Measurements from ENCODE around the gene CLPX.
"Not testable (repeated sequence)": the region's sequence is repeated elsewhere in the genome, so short reads cannot be mapped to it uniquely, and the experiment has no call there.

Gene CLPX

DNA sequence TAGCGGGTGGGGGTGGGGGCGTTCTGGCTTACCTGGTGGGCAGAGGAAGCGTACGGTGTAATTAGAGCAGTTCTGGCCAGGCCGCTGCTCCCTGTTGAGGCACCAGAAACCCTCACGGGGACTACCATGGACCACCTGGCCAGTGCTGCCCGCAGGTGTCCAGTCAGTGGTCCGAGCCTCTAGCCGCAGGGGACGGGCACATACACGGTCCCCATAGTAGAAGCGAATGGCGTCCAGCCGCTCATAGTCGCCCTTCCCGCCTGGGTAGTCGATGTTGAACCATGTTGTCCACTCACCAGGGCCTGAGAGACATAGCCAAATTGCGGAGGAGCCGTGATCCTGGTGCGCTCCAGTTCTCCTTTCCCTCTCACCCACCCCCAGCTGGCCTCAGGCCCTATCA, 21.6 kb upstream of the CLPX start:
- no peak overlapping the region for H3K4me3 ChIP-seq (ENCODE audit: low read depth, low read length)

DNA sequence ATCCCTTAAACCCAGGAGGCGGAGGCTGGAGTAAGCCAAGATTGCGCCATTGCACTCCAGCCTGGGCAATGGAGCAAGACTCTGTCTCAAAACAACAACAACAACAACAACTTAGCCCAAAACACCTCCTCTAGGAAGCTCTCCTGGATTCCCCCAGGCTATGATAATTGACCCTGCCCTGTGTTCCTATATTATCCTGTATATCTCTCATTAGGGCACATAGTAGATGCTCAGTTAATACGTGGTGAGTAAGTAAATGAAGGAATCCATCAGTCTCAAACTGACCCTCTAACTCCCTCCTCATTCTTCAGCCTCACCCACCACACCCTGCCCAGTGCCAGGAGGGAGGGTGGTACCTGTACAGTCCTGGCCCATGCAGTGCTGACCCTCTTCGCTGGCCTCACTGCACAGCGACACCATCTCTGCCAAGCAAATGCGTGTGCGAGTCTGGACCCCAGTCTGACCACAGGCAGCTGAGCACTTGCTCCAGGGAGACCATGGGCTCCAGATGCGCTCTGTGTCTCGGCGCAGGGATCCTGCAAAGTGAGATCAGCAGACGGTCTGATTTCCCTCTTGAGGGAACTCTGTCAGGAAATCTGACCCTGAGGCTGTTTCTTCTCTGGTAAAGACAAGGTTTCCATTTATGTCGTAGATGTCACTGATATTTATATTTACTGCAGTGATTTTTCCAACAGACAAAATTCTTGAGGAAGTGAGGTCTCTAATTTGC, 20.0 kb upstream of the CLPX start:
- H3K4me3 ChIP-seq (ENCODE audit: low read depth, low read length): no peak overlapping the region

DNA sequence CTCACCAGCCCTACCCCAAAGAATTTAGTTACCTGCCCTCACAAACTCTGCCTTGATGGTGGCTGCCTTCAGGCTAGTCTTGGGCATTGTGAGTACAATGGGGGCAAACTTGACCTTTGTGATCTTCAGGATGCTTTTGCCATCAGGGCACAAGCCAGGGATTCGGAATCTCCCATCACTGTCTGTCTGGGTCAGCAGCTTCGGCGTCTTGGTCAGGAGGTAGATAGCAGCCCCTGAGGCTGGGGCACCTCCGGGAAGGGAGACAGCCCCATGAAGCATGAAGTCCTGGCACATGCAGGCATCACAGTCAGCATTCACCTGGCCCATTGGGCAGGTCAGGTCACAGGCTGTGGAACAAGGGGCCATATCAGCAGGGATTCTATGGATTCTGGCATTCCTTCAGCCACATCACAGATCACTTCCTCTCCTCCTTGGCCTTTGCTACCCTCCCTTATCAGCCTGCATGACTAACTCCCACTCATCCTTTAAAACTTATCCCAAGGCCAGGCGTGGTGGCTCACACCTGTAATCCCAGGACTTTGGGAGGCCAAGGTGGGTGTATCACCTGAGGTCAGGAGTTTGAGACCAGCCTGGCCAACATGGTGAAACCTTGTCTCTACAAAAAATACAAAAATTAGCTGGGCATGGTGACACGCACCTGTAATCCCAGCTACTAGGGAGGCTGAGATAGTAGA, 19.2 kb upstream of the CLPX start:
- H3K4me3 ChIP-seq (ENCODE audit: low read depth, low read length): no peak overlapping the region

DNA sequence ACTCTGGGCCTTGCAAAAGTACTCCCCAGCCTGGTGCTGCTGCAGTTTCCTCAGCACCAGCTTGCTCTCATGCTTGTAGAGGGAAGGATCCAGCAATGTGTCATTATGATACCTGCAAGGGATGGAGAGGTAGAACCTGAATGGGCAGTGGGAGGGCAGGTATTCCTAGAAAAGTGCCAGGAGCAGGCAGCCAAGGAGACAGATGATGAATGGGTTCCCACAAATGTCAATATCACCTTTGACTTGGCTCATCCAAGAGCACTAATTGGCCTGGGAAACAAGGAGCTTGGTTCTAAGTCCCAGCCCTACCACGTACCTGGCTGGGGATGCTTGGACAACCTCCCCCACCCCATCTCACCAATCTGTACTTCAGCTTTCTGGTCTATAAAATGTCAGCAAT, 16.8 kb upstream of the CLPX start:
- no peak overlapping the region for H3K4me3 ChIP-seq (ENCODE audit: low read depth, low read length)

GRCh38 chr15:65198571-65198970, 13.4 kb upstream of the CLPX start:
- H3K4me3 ChIP-seq (ENCODE audit: low read depth, low read length): no peak overlapping the region

DNA sequence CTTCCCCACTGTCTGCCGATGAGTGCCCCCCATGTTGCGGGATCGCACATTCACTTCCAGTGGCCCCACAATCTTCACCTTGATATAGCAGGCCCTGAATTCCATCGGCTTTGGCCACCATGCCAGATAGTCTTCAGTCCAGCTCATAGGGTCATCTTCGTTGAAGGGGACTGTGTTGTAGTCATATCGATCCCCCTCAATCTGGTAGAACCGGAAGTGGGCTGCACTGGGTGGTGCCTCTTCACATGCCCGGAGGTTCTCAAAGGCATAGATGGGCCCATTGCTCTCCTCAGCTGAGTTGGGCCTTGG, 12.1 kb upstream of the CLPX start:
- H3K4me3 ChIP-seq (ENCODE audit: low read depth, low read length): no peak overlapping the region

GRCh38 chr15:65196637-65197336, 11.6 kb upstream of the CLPX start:
- H3K4me3 ChIP-seq (ENCODE audit: low read depth, low read length): no peak overlapping the region

GRCh38 chr15:65195548-65195923, 10.4 kb upstream of the CLPX start:
- no peak overlapping the region for H3K4me3 ChIP-seq (ENCODE audit: low read depth, low read length)

- H3K4me3 ChIP-seq (ENCODE audit: low read depth, low read length): no peak overlapping the region
These were observed 9.8 kb upstream of the CLPX start for GRCh38 chr15:65194826-65195547.

DNA sequence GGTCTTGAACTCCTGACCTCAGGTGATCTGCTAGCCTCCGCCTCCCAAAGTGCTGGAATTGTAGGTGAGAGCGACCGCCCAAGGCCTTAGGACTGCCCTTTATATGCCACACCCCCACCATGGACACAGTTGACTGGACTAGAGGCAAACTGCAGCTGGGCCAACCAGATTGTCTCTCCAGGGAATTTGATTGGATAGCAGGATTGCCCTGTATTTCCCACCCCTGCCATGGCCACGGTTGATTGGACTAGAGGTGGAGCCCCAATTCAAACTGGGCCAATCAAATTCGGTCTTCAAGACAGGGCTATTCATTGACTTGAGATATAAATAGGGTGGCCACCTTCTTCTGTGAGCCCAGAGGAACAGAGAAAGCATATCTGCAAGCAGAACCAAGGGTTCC, 6.9 kb upstream of the CLPX start:
- H3K4me3 ChIP-seq (ENCODE audit: low read depth, low read length): no peak overlapping the region

DNA sequence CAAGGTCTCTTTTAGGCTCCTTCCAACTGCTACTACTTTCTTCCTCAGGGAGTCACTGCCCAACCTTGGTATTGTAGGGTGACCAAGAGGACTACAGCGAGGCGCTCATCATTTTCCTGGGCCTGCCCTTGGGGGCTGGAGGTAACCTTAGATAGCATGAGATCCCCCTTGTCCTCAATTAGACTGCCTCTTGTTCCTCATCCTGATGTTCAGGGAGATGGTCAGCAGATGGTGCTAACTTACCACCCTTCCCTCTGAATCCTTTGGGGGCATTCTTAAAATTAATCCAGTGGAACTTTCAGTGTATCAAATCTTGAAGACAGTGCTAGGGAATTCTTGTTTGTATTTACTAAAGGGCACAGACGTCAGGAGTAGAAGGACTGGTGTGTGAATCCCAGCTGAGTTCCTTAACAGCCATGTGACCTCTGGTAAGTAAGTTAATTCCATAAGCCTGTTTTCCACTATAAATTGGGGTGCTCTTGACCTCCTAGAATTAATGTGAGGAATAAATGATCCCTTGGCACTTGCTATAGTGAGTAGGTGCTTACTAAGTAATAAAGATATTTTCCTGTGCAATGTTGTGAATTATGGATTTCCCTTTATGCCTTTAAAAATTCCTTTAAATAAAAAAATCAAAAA, 4.1 kb upstream of the CLPX start:
- H3K4me3 ChIP-seq (ENCODE audit: low read depth, low read length): no peak overlapping the region

DNA sequence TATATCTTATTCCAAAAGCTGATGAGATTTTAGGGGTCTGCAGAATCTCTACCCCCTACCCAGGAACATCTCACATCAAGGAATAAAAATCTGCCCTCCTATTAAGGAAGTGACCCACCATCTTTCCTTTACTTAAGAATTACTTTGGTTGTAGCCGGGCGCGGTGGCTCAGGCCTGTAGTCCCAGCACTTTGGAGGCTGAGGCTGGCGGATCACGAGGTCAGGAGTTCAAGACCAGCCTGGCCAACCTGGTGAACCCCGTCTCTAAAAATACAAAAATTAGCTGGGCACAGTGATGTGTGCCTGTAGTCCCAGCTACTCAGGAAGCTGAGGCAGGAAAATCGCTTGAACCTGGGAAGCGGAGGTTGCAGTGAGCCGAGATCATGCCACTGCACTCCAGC, 3.3 kb upstream of the CLPX start:
- H3K4me3 ChIP-seq (ENCODE audit: low read depth, low read length): not testable (repeated sequence)

GRCh38 chr15:65184305-65184867, 756 bp downstream of the CLPX start:
- peak overlapping the region; percentile 83 for H3K4me3 ChIP-seq (ENCODE audit: low read depth, low read length)

- peak overlapping the region; percentile 83 for H3K4me3 ChIP-seq (ENCODE audit: low read depth, low read length)
These were observed 1.3 kb downstream of the CLPX start for GRCh38 chr15:65183865-65184159.

- no peak overlapping the region for H3K4me3 ChIP-seq (ENCODE audit: low read depth, low read length)
These were observed 2.6 kb downstream of the CLPX start for GRCh38 chr15:65182538-65182937.

- not testable (repeated sequence) for H3K4me3 ChIP-seq (ENCODE audit: low read depth, low read length)
These were observed 3.4 kb downstream of the CLPX start for GRCh38 chr15:65181582-65182353.

DNA sequence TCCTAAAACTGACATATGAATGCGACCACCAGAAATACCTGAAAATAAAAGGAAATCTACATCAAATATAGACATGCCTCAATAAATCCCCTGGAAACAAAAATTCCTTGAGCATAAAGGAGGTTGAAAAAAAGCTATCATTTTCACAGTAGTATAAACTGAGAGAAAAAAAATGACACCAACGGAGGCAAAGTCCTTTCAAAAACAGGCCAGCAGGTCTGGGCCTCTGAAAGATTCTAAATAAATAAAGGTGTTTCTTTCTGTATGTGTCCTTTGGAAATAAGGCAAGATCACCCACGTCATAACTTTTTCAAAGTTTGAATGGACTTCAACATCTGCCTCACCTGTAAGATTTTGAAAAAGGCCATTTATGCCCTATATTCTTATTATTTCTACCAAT, 5.0 kb downstream of the CLPX start:
- no peak overlapping the region for H3K4me3 ChIP-seq (ENCODE audit: low read depth, low read length)

DNA sequence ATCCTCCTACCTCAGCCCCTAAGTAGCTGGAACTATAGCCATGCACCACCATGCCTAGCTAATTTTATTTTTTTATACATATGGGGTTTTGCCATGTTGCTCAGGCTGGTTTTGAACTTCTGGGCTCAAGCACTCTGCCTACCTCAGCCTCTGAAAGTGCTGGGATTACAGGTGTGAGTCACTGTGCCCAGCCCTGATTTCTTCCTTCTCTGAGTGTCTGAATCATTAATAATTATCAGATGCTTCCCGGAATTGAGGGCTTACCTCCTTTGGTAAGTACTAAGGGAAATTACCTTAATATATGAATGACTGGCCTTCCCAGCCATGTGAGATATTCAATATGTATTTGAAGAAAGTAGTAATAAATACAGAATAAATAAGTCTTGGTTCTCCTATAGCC, 7.2 kb downstream of the CLPX start:
- no peak overlapping the region for H3K4me3 ChIP-seq (ENCODE audit: low read depth, low read length)

GRCh38 chr15:65176056-65176455, 9.1 kb downstream of the CLPX start:
- H3K4me3 ChIP-seq (ENCODE audit: low read depth, low read length): no peak overlapping the region

- no peak overlapping the region for H3K4me3 ChIP-seq (ENCODE audit: low read depth, low read length)
These were observed 9.6 kb downstream of the CLPX start for GRCh38 chr15:65175511-65175910.

Measured in iPS-11a (cell line).